ENCODE results near the gene RENBP.
A peak's percentile ranks its signal among the peaks of the same experiment; 100 is the strongest.

RENBP gene

DNA sequence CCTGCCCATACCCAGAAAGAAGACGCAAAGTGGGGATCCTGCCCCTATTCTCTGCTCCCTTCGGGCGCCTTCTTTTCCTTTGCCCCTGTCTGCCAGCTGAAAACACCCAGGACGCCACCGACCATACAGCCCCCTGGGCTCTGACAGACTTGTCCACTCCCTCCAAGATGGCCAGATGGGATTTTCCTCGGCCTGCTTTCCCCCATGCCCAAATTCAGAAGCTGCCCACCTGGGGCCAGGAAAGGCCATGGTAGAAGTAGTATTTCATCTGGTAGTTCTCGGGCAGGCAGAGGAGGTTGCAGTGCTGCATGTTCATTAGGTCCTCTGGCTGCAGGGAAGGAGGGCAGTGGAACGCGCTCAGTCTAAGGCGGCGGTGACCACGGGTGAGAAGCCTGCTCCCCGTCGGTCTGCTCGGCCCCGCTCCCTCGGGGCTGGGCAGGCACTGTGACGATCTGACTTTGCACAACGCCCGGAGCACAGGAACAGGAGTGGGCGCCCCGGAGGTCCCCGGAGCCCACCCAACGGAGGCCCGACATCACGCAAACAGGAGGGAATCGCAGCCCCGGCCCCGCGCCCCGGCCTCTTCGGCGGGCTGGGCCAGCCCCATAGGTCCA, 10.2 kb downstream of the RENBP start:
- DNase-seq (ENCODE audit: low read depth in 2 of 2, low spot score in 1 of 2): no peak

DNA sequence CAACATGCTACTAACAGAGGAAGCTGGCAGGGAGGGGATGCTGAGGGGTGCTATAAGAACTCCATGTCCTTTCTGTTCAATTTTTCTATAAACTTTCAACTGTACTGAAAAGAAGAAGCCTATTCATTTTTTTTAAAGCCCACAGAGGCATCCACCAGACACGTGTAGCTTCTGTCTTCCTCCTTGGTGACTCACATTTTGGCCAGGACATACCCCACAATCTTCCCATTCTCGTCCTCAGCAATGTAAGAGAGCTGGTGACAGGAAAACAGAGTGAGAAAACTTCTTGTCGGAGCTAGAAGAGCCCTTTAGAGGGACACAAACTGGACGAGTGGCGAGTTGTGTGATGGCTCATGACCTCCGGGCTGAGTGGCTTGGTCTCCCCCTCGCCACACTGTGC, 10.7 kb downstream of the RENBP start:
- DNase-seq (ENCODE audit: low read depth in 2 of 2, low spot score in 1 of 2): no peak

DNA sequence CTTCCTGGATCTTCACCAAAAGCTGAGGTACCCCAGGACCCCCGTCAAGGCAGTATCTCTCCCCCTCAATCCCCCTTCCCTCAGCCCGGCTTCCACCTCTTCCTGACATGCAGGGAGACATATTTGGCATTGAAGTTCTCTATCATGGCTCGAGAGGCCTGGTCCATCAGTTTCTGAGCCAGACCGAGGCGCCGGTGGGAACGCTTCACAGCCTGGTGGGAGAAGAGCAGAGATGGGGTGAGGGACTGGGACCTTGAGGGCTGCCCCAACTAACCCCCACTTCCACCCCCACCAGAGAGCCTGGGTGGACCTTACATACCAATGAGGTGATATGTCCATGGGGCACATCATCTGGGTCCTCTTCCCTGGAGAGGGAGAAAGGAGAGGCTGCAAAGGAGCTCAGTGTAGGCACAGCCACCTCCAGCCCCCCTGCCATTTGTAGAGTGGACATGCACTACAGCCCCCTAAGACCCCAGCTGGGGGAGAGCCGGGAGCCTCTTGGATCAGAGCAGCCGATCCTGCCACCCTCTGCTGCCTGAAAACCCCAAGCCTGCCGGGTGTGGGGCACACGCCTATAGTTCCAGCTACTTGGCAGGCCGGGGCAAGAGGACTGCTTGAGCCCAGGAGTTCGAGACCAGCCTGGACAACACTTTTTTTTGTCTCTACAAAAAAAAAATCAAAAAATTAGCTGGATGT, 12.1 kb downstream of the RENBP start:
- DNase-seq (ENCODE audit: low read depth in 2 of 2, low spot score in 1 of 2): no peak

DNA sequence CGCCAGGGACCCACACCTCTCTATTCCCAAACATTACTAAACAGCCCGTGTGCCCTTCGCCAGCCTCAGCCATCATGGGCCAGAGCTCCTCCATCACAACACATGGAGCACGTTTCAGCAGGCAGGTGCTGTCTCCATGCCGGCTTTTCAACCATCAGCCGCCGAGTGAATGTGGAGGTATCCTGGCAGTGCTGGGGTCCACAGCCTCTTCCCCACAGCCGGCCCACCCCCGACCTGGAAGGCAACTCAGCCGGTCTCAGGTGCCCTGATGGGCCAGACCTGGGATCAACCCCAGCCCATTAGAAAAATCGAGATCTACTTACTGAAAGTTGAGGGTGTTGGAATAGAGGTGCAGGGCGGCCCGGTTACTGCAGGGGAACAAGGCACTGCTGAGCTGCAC, 12.7 kb downstream of the RENBP start:
- no peak for DNase-seq (ENCODE audit: low read depth in 2 of 2, low spot score in 1 of 2)

DNA sequence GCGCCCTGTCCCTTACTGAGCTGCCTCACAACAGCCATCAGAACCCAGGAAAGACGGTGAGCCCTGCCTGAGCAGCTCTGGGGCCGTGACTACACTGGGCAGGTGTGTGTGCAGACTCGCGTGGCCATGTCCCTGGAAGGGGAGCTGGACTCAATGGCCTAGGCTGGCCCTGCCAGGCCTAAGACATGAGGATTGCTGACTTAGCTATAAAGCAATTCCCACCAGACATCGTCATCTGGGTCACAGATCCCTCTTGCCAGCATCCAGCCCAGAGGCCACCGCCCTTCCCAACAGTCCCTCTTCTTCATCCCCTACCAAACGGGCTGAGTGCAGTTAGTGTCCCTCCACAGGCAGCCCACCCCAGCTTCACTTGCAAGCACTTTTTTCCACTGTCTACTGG, 13.3 kb downstream of the RENBP start:
- no peak for DNase-seq (ENCODE audit: low read depth in 2 of 2, low spot score in 1 of 2)

DNA sequence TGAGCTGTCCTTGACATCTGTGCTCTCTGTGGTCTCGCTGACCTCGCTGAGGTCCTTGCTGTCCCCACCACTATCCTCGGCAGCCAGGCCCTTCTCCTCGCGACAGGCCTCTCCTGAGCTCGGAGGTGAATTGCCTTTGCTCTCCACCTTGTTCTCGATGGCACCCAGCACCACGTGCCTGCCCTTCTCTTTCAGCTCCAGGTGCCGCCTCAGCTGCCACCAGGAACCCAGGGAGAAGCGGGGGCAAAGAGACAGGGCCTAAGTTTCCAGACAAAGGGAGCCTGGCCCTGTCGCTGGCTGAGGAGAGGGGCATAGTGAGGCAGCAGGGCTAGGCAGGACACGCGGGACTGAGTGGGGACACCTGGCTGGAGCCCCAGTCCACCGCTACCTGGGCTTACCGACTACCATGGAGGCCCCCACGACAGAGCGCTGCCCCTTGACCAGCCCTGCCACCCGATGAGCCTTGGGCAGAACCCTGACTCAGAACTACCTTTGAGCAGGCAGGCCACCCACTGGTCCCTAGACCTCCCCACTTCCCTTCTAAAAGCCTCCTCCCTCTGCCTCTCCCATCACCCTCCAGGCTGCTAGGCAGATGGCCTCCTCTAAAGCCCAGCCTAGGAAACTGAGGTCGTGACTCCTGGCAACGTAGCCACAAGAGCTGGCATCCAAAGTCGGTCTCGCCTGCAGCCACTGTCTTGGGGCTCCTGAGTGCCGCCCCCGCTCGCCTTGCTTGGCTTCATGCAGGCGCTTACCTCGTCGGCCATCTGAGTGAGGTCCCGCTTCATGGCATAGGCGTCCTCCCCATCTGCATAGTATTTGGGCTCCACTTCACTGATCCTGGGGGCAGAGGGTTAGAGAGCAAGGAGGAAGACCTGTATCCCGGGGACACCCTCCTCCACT, 14.2 kb downstream of the RENBP start:
- no peak for DNase-seq (ENCODE audit: low read depth in 2 of 2, low spot score in 1 of 2)

DNA sequence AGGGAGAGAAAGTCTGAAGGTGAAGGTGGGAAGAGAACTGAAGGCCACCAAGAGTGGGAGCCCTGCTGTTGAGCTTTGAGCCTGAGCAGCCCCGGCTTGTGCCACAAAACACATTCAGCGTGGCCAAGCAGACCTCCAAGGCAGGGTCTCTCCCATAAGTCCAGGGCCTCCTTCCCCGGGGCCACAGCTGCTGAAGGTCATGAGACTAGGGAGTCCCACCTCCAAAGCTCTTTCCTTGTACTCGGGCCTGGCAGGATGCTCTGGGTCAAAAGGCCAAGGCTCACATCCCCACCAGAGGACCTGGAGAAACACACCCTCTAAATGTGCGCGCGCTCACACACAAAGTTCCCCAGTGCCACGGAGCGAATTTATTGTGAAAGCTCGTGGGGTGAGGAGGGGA, 14.9 kb downstream of the RENBP start:
- DNase-seq (ENCODE audit: low read depth in 2 of 2, low spot score in 1 of 2): no peak

DNA sequence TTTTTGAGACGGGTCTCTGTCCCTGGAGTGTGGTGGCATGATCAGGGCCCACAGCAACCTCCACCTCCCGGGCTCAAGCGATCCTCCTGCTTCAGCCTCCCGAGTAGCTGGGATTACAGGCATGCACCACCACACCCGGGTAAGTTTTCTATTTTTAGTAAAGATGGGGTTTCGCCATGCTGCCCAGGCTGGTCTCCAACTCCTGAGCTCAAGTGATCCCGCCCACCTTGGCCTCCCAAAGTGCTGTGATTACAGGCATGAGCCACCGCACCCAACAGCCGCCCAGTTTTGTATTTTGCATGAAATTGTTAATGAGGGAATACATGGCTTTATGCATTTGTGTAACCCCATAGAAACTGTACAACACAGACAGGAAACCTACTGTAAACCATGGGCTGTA, 15.6 kb downstream of the RENBP start:
- no peak for DNase-seq (ENCODE audit: low read depth in 2 of 2, low spot score in 1 of 2)

DNA sequence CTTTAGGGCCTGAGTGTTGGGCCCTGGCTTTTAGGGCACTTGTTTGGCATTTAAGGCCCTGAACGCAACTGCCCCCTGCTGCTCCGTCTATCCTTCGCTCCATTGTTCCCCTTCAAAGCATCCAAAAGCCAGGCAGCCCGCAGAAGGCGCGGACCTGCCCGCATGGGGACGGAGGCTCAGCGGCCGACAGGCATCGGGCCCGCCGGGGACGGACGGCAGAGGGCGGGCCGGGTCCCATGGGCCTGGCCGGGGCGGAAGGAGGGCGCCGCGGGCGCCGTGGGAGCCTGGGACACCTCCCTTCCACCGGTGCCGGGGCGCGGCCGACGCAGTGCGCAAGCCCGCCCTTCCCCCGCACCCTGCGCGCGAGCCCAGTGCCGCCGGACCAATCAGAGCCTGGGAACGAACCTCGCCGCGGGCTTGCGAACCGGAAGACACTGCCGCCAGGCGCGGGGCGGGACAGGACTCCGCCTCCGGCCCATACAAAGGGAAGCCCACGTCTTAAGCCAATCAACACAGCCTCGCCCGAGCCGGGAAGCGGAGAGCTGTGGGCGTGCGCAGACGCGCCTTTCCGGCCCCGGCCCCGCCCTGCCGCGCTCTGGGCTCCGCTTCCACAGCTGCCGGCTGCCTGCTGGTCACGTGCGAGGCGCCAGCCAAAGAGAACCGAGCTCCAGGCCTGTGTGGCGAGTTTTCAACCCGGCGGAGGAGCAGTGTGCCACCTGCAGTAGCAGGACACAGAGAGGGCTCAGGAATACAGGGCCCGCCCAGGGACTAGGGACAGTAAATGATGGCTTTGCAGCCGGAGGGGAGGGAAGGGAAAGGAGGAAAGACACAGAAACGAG, 16.3 kb downstream of the RENBP start:
- peak; percentile 71 to 92 for DNase-seq (ENCODE audit: low read depth in 2 of 2, low spot score in 1 of 2)

DNA sequence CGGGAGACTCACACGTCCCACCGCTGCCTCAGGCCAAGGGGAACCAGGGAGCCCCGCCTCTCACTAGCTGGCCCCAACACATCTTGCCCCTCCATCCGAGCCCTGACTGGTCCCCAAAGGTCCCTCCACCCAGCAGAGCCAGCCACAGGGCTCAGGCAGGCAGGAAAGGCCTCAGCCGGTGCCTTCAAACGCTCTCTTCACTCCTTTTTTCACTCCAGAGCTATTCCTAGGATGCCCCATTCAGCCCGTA, 16.8 kb downstream of the RENBP start:
- DNase-seq (ENCODE audit: low read depth in 2 of 2, low spot score in 1 of 2): no peak

DNA sequence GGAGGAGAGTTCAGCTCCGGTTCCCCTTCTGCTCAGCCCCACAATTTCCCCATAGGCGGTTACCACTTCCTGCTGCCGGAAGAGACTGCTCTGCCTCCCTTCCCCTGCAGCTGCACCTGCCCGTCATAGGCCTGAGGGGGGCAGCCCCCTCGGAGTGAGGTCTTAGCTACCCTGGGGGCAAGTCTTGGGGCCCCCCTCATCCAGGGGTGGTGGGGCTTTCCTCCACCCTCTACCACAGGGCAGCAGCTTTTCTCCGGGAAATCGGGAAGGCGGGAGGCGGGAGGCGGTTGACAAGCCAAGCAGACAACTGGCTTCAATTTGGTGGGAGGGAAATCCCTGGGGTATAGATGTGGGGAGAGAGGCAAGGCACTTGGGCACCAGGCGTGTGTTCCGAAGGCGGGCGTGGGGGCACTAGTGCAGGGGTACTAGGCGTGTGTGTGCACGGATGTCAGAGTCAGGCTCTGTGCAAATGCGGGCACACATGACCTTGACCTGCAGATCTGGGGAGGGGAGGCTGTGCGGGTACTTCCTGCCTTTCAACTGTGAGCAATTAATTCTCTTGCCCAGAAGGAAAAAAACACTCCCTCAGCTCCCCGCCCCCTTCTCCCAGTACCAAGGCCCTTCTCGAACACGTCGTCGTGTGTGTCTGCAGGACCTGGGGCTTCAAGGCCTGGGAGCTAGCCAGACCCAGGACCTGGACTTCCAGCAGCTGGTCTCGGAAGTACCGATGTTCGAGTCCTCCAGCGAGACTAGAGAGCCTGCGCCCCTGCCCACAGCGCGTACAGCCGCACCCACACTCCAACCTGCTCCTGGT, 17.4 kb downstream of the RENBP start:
- peak; percentile 34 to 65 for DNase-seq (ENCODE audit: low read depth in 2 of 2, low spot score in 1 of 2)

DNA sequence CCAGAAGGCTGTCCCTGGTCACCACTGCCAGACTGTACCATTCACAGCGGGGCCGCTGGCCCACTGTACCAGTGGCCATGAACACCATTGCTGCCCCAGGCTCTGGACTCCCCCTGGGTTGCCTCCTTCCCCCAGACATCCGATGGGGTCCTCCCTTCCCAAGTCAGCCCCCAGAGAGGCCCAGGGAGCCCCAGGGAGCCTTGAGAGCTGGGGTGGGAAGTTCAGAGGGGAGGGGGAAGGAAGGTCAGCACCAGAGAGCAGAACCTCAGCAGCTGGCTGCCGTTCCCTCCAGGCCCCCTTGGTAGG, 17.9 kb downstream of the RENBP start:
- DNase-seq (ENCODE audit: low read depth in 2 of 2, low spot score in 1 of 2): no peak

DNA sequence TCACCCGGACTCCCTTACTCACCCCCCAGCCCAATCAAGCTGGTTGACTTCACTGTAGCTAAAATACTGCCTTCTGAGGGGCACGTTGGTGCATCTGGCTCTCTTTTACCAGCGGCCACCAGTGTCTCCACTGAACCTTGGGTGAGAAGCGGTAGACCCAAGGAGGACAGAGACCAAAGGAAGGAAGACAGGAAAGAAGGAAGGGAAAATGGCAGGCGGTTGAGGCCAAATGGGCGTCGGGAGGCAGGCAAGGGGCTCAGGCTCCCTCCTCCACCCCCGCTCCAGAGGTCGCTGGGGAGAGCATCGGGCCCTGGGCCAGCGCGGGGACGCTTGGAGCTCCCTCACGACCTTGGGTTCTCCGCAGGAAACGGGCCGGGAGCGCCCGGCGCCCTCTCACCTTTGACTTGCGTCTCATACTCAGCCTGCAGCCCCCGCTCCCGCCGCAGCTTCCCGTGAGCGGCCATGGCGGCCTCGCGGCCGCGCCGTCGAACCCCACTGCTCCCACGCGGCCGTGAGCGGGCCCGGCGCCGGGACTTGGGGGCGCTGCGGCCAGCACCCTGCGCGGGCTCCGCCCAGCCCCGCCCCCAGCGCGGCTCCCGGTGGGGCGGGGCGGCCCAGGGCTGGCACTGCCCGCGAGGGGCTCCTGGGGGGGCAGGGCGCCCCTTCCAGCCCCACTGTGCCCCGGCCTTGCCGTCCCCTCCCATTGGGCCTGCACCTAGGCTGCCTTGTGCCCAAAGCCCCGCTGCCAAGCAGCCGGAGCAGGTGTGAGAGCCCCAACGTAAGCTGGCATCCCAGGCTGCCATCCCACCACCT, 18.5 kb downstream of the RENBP start, which contains the start of gene ARHGAP4:
Gene ARHGAP4, minus strand, starts transcription at position 526 of the 813 bp plus-strand sequence. Its CDS starts 62 bp downstream, at position 464.
- DNase-seq (ENCODE audit: low read depth in 2 of 2, low spot score in 1 of 2): no peak

DNA sequence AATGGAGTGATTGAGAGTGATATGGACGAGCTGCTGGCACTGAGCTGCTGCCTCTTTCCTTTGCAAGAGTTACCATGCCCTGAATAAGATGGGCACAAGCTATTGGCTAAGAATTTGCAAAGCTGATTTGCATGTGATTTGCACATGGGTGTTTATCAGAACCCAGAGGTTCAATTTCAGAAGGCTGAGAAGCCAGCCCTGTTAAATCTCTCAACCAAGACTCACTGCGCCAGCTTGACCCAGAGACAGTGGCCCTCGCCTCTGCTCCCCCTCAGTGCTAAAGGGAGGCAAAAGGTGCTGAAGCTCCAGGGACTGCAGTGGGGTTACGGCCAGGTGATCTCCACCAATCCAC, 19.1 kb downstream of the RENBP start:
- no peak for DNase-seq (ENCODE audit: low read depth in 2 of 2, low spot score in 1 of 2)

DNA sequence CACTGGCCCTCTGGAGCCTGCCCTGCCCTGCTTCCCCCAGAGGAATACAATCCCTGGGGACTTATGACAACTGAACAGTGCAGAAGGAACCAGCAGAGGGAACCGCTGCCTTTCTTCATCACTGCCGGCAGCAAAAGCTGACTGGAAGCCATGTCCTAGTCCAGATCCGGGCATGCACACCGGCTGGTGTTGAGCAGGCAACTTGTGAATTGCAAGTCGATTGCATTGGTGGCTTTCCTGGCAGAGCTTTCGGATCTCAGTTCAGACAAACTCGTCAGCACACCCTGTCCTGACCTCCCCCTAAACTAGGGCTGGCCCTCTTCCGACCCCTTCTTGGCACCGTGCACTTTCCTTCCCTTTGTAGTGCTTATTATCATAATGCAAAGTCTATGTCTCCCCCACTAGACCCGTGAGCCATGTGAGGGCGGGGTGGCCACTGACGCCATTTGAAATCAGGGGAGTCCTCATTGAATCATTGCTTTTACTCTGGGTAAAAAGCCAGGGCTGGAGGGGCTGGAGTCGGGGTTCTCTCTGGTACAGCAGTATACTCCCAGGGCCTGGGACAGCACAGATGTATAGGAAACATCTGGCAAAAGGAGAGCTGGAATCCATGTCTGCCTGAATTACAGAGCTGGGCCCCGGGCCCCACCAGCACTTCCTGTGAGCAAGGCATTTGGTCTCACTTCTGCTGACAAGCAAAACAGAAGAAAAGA, 20.1 kb downstream of the RENBP start:
- DNase-seq (ENCODE audit: low read depth in 2 of 2, low spot score in 1 of 2): no peak

DNA sequence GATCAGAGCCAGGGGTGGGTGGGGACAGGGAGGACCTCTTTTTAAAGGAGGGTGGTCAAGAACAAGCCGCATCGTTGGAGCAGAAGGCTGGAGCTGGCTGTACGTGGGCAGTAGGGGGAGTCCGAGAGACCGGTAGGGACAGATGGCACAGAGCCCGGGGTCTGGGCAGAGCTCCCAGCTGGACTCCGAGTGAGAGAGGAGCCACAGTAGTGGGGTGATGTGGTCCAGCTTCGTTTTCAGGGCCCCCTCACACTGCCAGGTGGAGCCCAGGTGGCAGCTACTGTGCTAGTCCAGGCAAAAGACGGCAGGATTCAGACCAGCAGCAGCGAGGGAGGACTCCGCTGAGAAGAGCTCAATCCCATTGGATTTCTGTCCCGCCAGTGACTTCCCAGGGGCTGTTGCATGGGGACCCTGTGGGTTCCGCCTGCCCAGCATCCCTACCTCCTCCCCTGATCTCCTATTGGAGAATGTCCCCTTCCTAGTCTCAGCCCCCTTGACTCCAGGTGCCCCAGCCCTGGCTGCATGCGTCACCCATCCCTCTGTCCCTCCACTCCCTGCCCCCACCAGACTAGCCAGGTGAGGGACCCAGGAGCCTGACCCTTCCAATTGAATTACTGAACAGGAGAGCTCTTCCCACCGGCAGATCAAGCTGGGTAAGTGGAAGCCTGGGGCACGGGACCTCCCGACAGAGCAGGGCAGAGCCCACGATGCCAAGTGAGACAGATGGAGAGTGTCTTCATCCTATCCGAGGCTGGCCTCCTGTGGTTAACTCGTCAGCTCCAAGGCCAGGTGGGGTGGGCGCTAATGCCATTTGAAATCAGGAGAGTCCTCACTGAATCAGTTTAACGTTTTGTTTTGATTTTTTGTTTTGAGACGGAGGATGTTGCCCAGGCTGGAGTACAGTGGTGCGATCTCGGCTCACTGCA, 21.2 kb downstream of the RENBP start:
- no peak for DNase-seq (ENCODE audit: low read depth in 2 of 2, low spot score in 1 of 2)

DNA sequence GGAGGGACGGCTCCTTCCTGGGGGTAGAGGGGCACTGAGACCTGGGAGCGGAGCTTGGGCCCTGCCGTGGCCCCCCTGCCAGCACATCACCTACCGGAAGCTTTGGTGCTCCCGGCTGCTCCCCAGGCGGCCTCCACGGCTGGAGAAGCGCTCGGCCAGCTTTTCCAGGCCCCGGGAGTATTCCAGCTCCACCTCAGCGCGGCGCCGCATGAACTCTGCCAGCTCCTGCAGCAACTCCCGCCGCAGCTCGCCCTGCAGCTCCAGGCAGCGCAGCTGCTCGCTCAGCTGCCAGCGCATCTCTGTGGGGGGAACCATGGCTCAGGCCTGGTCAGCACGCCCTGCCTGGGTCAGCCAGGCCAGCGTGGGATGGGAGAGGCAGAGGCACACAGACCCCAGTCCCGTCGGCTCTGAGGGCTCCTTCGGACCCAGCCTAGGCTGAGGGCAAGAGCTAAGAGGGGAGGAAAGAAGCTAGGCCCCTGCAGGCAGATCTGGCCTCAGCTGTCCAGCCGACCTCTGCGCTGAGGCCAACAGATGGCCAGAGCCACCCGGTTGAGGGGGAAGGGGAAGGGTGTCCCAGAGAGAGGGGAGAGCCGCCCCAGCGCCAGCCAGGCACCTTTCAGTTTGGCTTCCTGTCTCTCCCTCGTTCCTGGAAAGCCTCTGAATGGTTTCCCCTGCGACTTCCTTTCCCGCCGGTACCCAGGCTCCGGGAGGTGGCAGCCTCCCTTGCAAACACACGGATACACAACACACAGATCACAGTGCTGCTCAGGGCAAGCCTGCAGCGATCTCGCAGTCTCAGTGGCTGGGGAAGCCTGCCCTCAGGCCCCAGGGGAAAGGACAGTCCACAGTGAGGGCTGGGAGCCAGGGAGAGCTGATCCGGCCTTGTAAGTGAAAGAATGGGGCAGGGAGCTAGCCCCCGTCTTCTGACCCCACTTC, 22.7 kb downstream of the RENBP start:
- no peak for DNase-seq (ENCODE audit: low read depth in 2 of 2, low spot score in 1 of 2)

Data from stimulated activated CD8-positive, alpha-beta memory T cell treated with anti-CD3 and anti-CD28 coated beads, Interleukin-4, amount 100 ng/mL, for 4 hours (primary cell).